Adrenal gland (tissue), 19 donors: ENCODE measurements around the gene DMRTC1. TPM values are rescaled to one million over a fixed set of nuclear protein-coding genes. Genes with fewer than 3 reads are reported as not detected.
"Not testable (repeated sequence)": the region's sequence is repeated elsewhere in the genome, so short reads cannot be mapped to it uniquely, and the experiment has no call there.

Experiments used
- DNase-seq, 7 donors: peaks; one replicate each; pipeline ENCODE4 v3.0.0-alpha.2; 2019 to 2020
- H3K27ac ChIP-seq, 5 donors: fragments of 200-600 bp; sonication (generic) in 4 of 5; 1 replicate in 3 of 5; 2 replicates in 2 of 5; pipeline versions ENCODE4 v1.5.1 to v1.8.0; 2016 to 2020; ENCODE audit warnings: mild to moderate bottlenecking in 1 of 5
- H3K27me3 ChIP-seq: fragments of 200-600 bp; 2 replicates; pipeline ENCODE4 v1.8.0; 2021
- H3K36me3 ChIP-seq, 2 donors: fragments of 200-600 bp; replicated peaks in 1 of 2; 1 replicate in 1 of 2; 2 replicates in 1 of 2; pipeline versions ENCODE4 v1.5.1 to v1.8.0; 2018 to 2022
- H3K4me1 ChIP-seq, 2 donors: fragments of 200-600 bp; replicated peaks in 1 of 2; 1 replicate in 1 of 2; 2 replicates in 1 of 2; pipeline versions ENCODE4 v1.5.1 to v1.8.0; 2018 to 2021
- H3K4me3 ChIP-seq, 4 donors: fragments of 200-600 bp; sonication (generic) in 3 of 4; one replicate each; pipeline ENCODE4 v1.5.1; 2016 to 2018
- H3K9me3 ChIP-seq, 3 donors: fragments of 200-600 bp; sonication (generic) in 1 of 3; replicated peaks in 1 of 3; 1 replicate in 2 of 3; 2 replicates in 1 of 3; pipeline versions ENCODE4 v1.5.1 to v1.8.0; 2016 to 2021
- WGBS, 4 donors: extraction: QIAGEN DNeasy Blood & Tissue Kit in 2 of 4; methylation state at CpG; one replicate each; pipeline versions ENCODE4 v1.1.5 to v1.1.7; 2013 to 2017; 5-methylcytosine and 5-hydroxymethylcytosine counted together
- intact Hi-C, 2 donors: fragments of 100-400 bp; cut with DNase I; formaldehyde crosslinking; loops; one replicate each; pipeline versions ENCODE4 v1.14.1 to v1.15.0; 2022 to 2023
- long read RNA-seq, 10 donors: library from polyadenylated mRNA in 3 of 10; unstranded in 2 of 10; stranded (forward) in 1 of 10; transcript quantifications; one replicate each; pipeline ENCODE4 v2.0.0 and lab custom pipeline, GENCODE V29; 2021 to 2026
- polyA plus RNA-seq, 3 donors: library from polyadenylated mRNA; stranded (reverse); fragments of 200-250 nt in 2 of 3; fragments of 350-450 nt in 1 of 3; fragmentation: Illumina TruSeq in 1 of 3; extraction: RNeasy Lipid Tissue Mini Kit (QIAGEN cat#74804) in 1 of 3; gene quantifications; one replicate each; pipeline ENCODE4 v1.2.3, GENCODE V29; 2013 to 2014
- total RNA-seq, 9 donors: library from RNA; depleted of rRNA in 4 of 9; stranded (reverse); fragments of >200 nt in 4 of 9; fragments of 120-200 nt in 1 of 9; fragmentation: NEBNext Ultra II Directional in 1 of 9; extraction: Animal tissue kit (Norgen Biotek cat#: 25700) in 1 of 9; gene quantifications; one replicate each; pipeline versions ENCODE4 v1.1.0 to v1.2.4, GENCODE V29; 2013 to 2023
- donor health status: healthy with polysubstance abuse.
- donor health status: Bipolar disorder and iron deficiency.
- donor health status: DM: yes; HTN: yes; CAD: no.
- donor health status: DM: no; HTN: no; CAD: no.
- donor health status: DM: no; HTN: no; CAD: no.
- donor health status: DM: yes; HTN: yes; CAD: no.

DMRTC1 gene
- total RNA-seq: 1 to 10 TPM in 1 of 9 donors, under 1 TPM in 5, not detected in 3; 0.11 to 1.3 (median 0.32) TPM
- under 1 TPM in 2 of 3 donors, not detected in 1; 0.03 to 0.46 TPM for polyA plus RNA-seq
- long read RNA-seq, donor 1: 0 reads
- long read RNA-seq, donor 2: 0 reads
- long read RNA-seq, donor 3: 0 reads
- long read RNA-seq, donor 4: 0 reads
- long read RNA-seq, donor 5: 0 reads
- long read RNA-seq, donor 6, partial matches to known transcripts: 0 of 2 reads
- long read RNA-seq, donor 6, other reads (novel, unspliced or antisense): 2 of 2 reads
- long read RNA-seq, donor 7: 0 reads
- long read RNA-seq, donor 8: 0 reads
- long read RNA-seq, donor 9: 0 reads
- long read RNA-seq, donor 10: 0 reads

- H3K4me3 ChIP-seq, intact Hi-C loops, H3K27ac ChIP-seq, H3K9me3 ChIP-seq, H3K27me3 ChIP-seq, DNase-seq, H3K4me1 ChIP-seq, H3K36me3 ChIP-seq: not testable (repeated sequence)
- WGBS, 4 donors: no CpG with 5 or more reads among the region's 15 CpGs
These were observed at the start of gene DMRTC1 for GRCh38 chrX:72943819-72944169. DMRTC1 (minus strand) TSS chrX:72943837; CDS start chrX:72875694, 68,143 bp downstream.

GRCh38 chrX:72980894-72981469, 37.3 kb upstream of the DMRTC1 start:
- H3K4me3 ChIP-seq, intact Hi-C loops, H3K36me3 ChIP-seq, H3K27ac ChIP-seq, DNase-seq, H3K9me3 ChIP-seq, H3K4me1 ChIP-seq: not testable (repeated sequence)
- 56 to 68% (median 59%) methylated on average over 4 to 5 of the region's 5 CpGs for WGBS, 4 donors
- peaks cover 12% of the 10 kb centered on the region for H3K27me3 ChIP-seq

DNA sequence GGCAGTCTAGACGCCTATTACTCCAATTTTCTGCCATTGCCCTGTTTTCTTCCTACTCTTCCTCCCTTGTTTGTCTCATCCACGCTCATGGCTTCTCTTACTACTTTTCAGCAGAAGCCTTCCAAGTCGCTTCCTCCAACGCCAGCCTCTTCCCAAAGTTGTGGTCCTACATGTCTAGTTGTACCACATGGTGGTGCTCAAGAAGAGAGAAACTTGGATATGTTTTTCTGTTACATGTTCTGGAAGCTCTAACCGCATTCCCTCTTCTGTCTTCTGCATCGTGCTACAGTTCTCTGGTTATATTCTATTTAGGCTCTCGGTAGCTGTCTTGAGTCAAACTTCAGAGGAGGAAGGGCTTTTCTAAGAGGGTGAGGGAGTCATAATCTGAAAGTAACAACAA, 31.2 kb upstream of the DMRTC1 start:
- intact Hi-C loops, H3K4me1 ChIP-seq, DNase-seq, H3K27ac ChIP-seq, H3K4me3 ChIP-seq, H3K36me3 ChIP-seq, H3K9me3 ChIP-seq, H3K27me3 ChIP-seq: not testable (repeated sequence)
- no CpG with 5 or more reads among the region's 7 CpGs for WGBS, 4 donors

- intact Hi-C loops, H3K27ac ChIP-seq, H3K27me3 ChIP-seq, H3K36me3 ChIP-seq, H3K9me3 ChIP-seq, DNase-seq, H3K4me3 ChIP-seq, H3K4me1 ChIP-seq: not testable (repeated sequence)
- WGBS, 4 donors: no CpG with 5 or more reads among the region's 5 CpGs
These were observed 28.2 kb upstream of the DMRTC1 start for GRCh38 chrX:72971859-72972258.

GRCh38 chrX:72959971-72960370, 16.3 kb upstream of the DMRTC1 start:
- H3K27me3 ChIP-seq, H3K4me1 ChIP-seq, H3K36me3 ChIP-seq, intact Hi-C loops, H3K27ac ChIP-seq, DNase-seq, H3K9me3 ChIP-seq, H3K4me3 ChIP-seq: not testable (repeated sequence)
- WGBS, 4 donors: no CpG with 5 or more reads among the region's 9 CpGs

- intact Hi-C loops, H3K9me3 ChIP-seq, H3K4me1 ChIP-seq, DNase-seq, H3K36me3 ChIP-seq, H3K27me3 ChIP-seq, H3K4me3 ChIP-seq, H3K27ac ChIP-seq: not testable (repeated sequence)
- no CpG with 5 or more reads among the region's 44 CpGs for WGBS, 4 donors
These were observed 410 bp downstream of the DMRTC1 start for GRCh38 chrX:72943035-72943818.

DNA sequence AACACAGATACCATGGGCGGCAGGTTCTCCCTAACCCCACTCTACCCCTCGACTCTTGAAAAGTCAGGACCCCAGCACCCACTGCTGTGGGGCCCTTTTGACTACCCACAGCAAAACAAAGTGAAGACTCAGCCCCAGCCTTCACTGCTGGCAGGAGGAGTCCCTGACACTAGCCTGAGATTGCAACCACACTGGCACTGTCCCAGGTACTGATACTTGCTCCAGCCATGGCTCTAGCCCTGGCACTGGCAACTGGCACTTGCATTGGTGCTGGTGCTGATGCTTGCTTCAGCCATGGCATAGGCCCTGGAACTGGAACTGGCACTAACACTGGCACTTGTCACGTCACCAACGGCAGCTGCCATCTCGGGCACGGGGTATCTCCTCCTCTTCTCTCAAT, 1.4 kb downstream of the DMRTC1 start:
- WGBS, 4 donors: no CpG with 5 or more reads among the region's 6 CpGs
- H3K9me3 ChIP-seq, H3K27ac ChIP-seq, intact Hi-C loops, H3K4me3 ChIP-seq, H3K4me1 ChIP-seq, H3K36me3 ChIP-seq, DNase-seq, H3K27me3 ChIP-seq: not testable (repeated sequence)

GRCh38 chrX:72937906-72938305, 5.7 kb downstream of the DMRTC1 start, which contains the start of gene FAM236A:
FAM236A (plus strand) TSS chrX:72938206; CDS start chrX:72938263, 57 bp downstream.
- DNase-seq, H3K4me3 ChIP-seq, H3K9me3 ChIP-seq, intact Hi-C loops, H3K27me3 ChIP-seq, H3K27ac ChIP-seq, H3K36me3 ChIP-seq, H3K4me1 ChIP-seq: not testable (repeated sequence)
- WGBS, 4 donors: no CpG with 5 or more reads among the region's 15 CpGs

- H3K4me1 ChIP-seq, H3K4me3 ChIP-seq, H3K9me3 ChIP-seq, H3K27me3 ChIP-seq, DNase-seq, H3K36me3 ChIP-seq, intact Hi-C loops, H3K27ac ChIP-seq: not testable (repeated sequence)
- WGBS, 4 donors: no CpG with 5 or more reads among the region's 8 CpGs
These were observed 6.7 kb downstream of the DMRTC1 start for GRCh38 chrX:72936882-72937455.

DNA sequence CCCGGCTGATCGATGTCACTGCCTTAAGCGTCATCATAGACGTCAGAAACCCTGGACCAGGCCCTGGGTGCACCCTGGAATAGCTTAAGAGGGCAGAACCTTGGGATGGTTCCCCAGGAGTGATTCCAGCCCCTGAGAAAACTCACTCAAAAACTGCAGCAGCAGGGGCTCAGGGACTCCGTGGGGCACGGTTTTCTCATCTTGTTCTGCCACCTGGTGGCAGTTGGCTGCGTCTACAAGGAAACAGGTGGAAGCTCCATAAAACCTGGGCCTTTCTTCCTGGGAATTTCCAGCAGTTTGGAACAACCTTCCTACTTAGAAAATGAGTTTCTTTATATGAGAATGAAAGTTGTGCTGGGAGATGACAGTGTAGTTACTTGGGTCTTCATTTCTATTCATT, 7.2 kb downstream of the DMRTC1 start:
- no CpG with 5 or more reads among the region's 7 CpGs for WGBS, 4 donors
- H3K4me3 ChIP-seq: not testable (repeated sequence)

DNA sequence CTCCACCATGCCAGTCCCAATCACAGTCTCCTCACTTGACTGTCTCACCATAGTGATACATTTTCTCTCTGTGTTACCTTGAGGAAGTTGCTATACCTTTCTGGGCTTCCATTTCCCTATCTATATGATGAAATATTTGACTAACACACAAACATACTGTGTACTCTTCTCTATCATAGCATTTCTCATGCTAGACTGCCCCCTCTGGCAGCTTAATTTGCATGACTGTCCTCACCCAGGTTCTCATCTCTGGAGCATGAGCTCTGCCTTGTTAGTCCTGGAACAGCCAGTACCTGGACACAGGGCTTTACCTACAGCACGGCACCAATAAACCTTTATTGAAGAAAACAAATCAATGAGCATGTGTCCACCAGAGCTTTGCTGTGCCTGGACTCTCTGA, 11.4 kb downstream of the DMRTC1 start:
- H3K36me3 ChIP-seq, H3K27ac ChIP-seq, H3K9me3 ChIP-seq, intact Hi-C loops, H3K27me3 ChIP-seq, H3K4me1 ChIP-seq, H3K4me3 ChIP-seq, DNase-seq: not testable (repeated sequence)
- no CpG with 5 or more reads among the region's 1 CpG for WGBS, 4 donors

More for the DNA sequence above, 7.2 kb downstream of the DMRTC1 start:
- H3K36me3 ChIP-seq, intact Hi-C loops, DNase-seq, H3K27ac ChIP-seq, H3K4me1 ChIP-seq, H3K27me3 ChIP-seq, H3K9me3 ChIP-seq: not testable (repeated sequence)
